ENCODE data around the gene ARHGEF10L.

- TF ChIP-seq CTCF (IDR thresholded peaks at IDR 0.05), result no peak
- no peak for TF ChIP-seq EP300 (IDR thresholded peaks at IDR 0.05)
Observed at GRCh38 chr1:17682400-17682799, 142.9 kb downstream of the ARHGEF10L start.
